HCT116 (cell line): ENCODE results near the gene SLC25A22. TPM values are rescaled to one million over a fixed set of nuclear protein-coding genes. Genes with fewer than 3 reads are reported as not detected.

Experiments used
- ATAC-seq: fragments of 200-7000 bp; cut with Tn5 transposase; 2 replicates; pipeline ENCODE4 v1.9.1; 2020; ENCODE audit warnings: mild to moderate bottlenecking, moderate library complexity
- BruUV-seq: library from RNA; stranded (reverse); fragments of 400-500 nt; replicated peaks from 2 replicates; lab custom pipeline; 2021; lab: Mats Ljungman, UMichigan
- CTCF ChIA-PET: fragments of 300-600 bp; sonication (Branson Sonifier 250); formaldehyde crosslinking; loops from one replicate; lab custom pipeline; 2021; ENCODE audit warnings: antibody characterized with exemption; lab: Charles Lee
- POLR2A ChIA-PET: fragments of 300-600, 350-600 bp; sonication (Branson Sonifier 250); formaldehyde crosslinking; loops from one replicate; lab custom pipeline; 2021; ENCODE audit warnings: antibody characterized with exemption; lab: Charles Lee
- RAD21 ChIA-PET, 2 experiments: fragments of 300-600 bp; sonication (Branson Sonifier 250); formaldehyde crosslinking; loops; one replicate each; lab custom pipeline; 2023; ENCODE audit warnings: low total read pairs in 2 of 2; ENCODE audit not compliant: uncharacterized antibody in 2 of 2, unreplicated experiment in 2 of 2, low non-redundant PET in 1 of 2; lab: Charles Lee
- DNase-seq: peaks from one replicate; pipeline ENCODE4 v3.0.0-alpha.2; 2010; ENCODE audit warnings: low read depth, low spot score
- H2AFZ ChIP-seq: fragments of 200-600 bp; shearing (Covaris generic), sonication (generic); 2 replicates; pipeline ENCODE4 v1.6.1; 2017; ENCODE audit warnings: low read depth, mixed run types, mixed read lengths, antibody characterized with exemption, low read length; ENCODE audit not compliant: poor library complexity, severe bottlenecking
- H3K27ac ChIP-seq: 2 replicates; pipeline ENCODE4 v1.5.1; 2012; ENCODE audit warnings: low read depth, low read length
- H3K27me3 ChIP-seq: fragments of 200-600 bp; sonication (generic); 2 replicates; pipeline ENCODE4 v1.6.1; 2016; ENCODE audit warnings: mixed run types, low read length, mixed read lengths; ENCODE audit not compliant: insufficient read depth
- H3K36me3 ChIP-seq, 2 experiments: fragments of 200-500 bp in 1 of 2; fragments of 200-600 bp in 1 of 2; sonication (Bioruptor generic) in 1 of 2; sonication (generic) in 1 of 2; 2 replicates each; pipeline versions ENCODE4 v1.5.1 to v1.6.1; 2014 to 2016; ENCODE audit warnings: low read length in 2 of 2, inconsistent platforms in 1 of 2, mixed read lengths in 1 of 2, mixed run types in 1 of 2; ENCODE audit not compliant: insufficient read depth in 2 of 2, control insufficient read depth in 1 of 2
- H3K4me1 ChIP-seq, 2 experiments: fragments of 200-600 bp in 1 of 2; sonication (generic) in 1 of 2; 2 replicates each; pipeline versions ENCODE4 v1.5.1 to v1.6.1; 2012 to 2017; ENCODE audit warnings: low read length in 2 of 2, inconsistent platforms in 1 of 2, mild to moderate bottlenecking in 1 of 2, mixed read lengths in 1 of 2, mixed run types in 1 of 2, moderate library complexity in 1 of 2; ENCODE audit not compliant: insufficient read depth in 2 of 2, control insufficient read depth in 1 of 2
- H3K4me2 ChIP-seq: fragments of 200-600 bp; sonication (generic); 2 replicates; pipeline ENCODE4 v1.6.1; 2017; ENCODE audit warnings: mixed run types, low read length, mixed read lengths
- H3K4me3 ChIP-seq, 2 experiments: fragments of 200-600 bp in 1 of 2; sonication (generic) in 1 of 2; replicated peaks in 1 of 2; 2 replicates each; pipeline ENCODE4 v1.5.1; 2011 to 2016; ENCODE audit warnings: low read length in 2 of 2, control low read depth in 1 of 2, low read depth in 1 of 2, mild to moderate bottlenecking in 1 of 2, mixed read lengths in 1 of 2, mixed run types in 1 of 2
- H3K79me2 ChIP-seq: fragments of 200-600 bp; sonication (generic); 2 replicates; pipeline ENCODE4 v1.6.1; 2017; ENCODE audit warnings: mild to moderate bottlenecking, mixed run types, low read length, moderate library complexity, mixed read lengths; ENCODE audit not compliant: insufficient read depth
- H3K9ac ChIP-seq: fragments of 200-600 bp; sonication (generic); 2 replicates; pipeline ENCODE4 v1.6.1; 2016; ENCODE audit warnings: low read length, mixed read lengths
- H3K9me2 ChIP-seq: fragments of 200-600 bp; sonication (generic), shearing (Covaris generic); 2 replicates; pipeline ENCODE4 v1.6.1; 2017; ENCODE audit warnings: mixed run types, mild to moderate bottlenecking, moderate library complexity; ENCODE audit not compliant: insufficient read depth
- H3K9me3 ChIP-seq, 2 experiments: fragments of 200-500 bp in 1 of 2; fragments of 200-600 bp in 1 of 2; sonication (Bioruptor generic) in 1 of 2; sonication (generic) in 1 of 2; 2 replicates each; pipeline ENCODE4 v1.6.1; 2014 to 2017; ENCODE audit warnings: low read length in 2 of 2, mixed read lengths in 2 of 2, inconsistent platforms in 1 of 2, low read depth in 1 of 2, mild to moderate bottlenecking in 1 of 2, mixed run types in 1 of 2, moderate library complexity in 1 of 2; ENCODE audit not compliant: control insufficient read depth in 1 of 2, insufficient read depth in 1 of 2
- H4K20me1 ChIP-seq: fragments of 200-600 bp; sonication (generic), shearing (Covaris generic); 2 replicates; pipeline ENCODE4 v1.6.1; 2017; ENCODE audit warnings: mixed run types, mild to moderate bottlenecking, moderate library complexity; ENCODE audit not compliant: insufficient read depth
- CEBPB ChIP-seq: IDR thresholded peaks from 2 replicates; pipeline ENCODE4 v1.6.1; 2012; ENCODE audit warnings: low read depth
- EGR1 ChIP-seq: IDR thresholded peaks from 2 replicates; pipeline ENCODE4 v1.6.1; 2012; ENCODE audit warnings: low read depth
- ELF1 ChIP-seq: IDR thresholded peaks from 2 replicates; pipeline ENCODE4 v1.6.1; 2012; ENCODE audit warnings: low read depth, borderline replicate concordance
- EZH2phosphoT487 ChIP-seq: fragments of 200-600 bp; IDR thresholded peaks from 2 replicates; pipeline ENCODE4 v1.6.1; 2018; ENCODE audit warnings: antibody characterized with exemption, borderline replicate concordance
- JUND ChIP-seq: IDR thresholded peaks from 2 replicates; pipeline ENCODE4 v1.6.1; 2012
- POLR2A ChIP-seq: IDR thresholded peaks from 2 replicates; pipeline ENCODE4 v1.7.0; 2011; ENCODE audit warnings: borderline replicate concordance; ENCODE audit not compliant: insufficient read depth, insufficient read length; ENCODE audit errors: extremely low read depth
- POLR2AphosphoS5 ChIP-seq: IDR thresholded peaks from 2 replicates; pipeline ENCODE4 v1.6.1; 2011; ENCODE audit warnings: mild to moderate bottlenecking, low read depth, low read length, moderate library complexity
- RAD21 ChIP-seq: IDR thresholded peaks from 2 replicates; pipeline ENCODE4 v1.6.1; 2012; ENCODE audit warnings: low read depth, mild to moderate bottlenecking
- SIN3A ChIP-seq: IDR thresholded peaks from 2 replicates; pipeline ENCODE4 v1.6.1; 2012; ENCODE audit warnings: low read depth
- SRF ChIP-seq: IDR thresholded peaks from 2 replicates; pipeline ENCODE4 v1.6.1; 2012; ENCODE audit warnings: low read depth
- TCF7L2 ChIP-seq: IDR thresholded peaks from 2 replicates; pipeline ENCODE4 v1.7.0; 2011; ENCODE audit warnings: borderline replicate concordance, inconsistent platforms; ENCODE audit not compliant: insufficient read depth, insufficient read length; ENCODE audit errors: extremely low read depth
- YY1 ChIP-seq: IDR thresholded peaks from 2 replicates; pipeline ENCODE4 v1.6.1; 2011; ENCODE audit warnings: low read length, low read depth, moderate library complexity, mild to moderate bottlenecking; ENCODE audit not compliant: insufficient replicate concordance; ENCODE audit errors: extremely low read depth
- ZFX ChIP-seq: fragments of 450-650 bp; IDR thresholded peaks from 2 replicates; pipeline ENCODE4 v1.6.1; 2017
- ZNF274 ChIP-seq: fragments of 200-500 bp; sonication (Bioruptor generic); IDR thresholded peaks from 2 replicates; pipeline ENCODE4 v1.6.1; 2014; ENCODE audit warnings: mild to moderate bottlenecking, low read depth, low read length, inconsistent platforms
- intact Hi-C: fragments of 100-400 bp; cut with micrococcal nuclease; formaldehyde crosslinking; loops from 2 replicates; pipeline ENCODE4 v1.10.0; 2022
- total RNA-seq: library from RNA; stranded (reverse); gene quantifications from one replicate; pipeline ENCODE4 v1.2.1, GENCODE V29; 2021; ENCODE audit not compliant: unreplicated experiment
- TF ChIP-seq, protein P1 (sequence below): IDR thresholded peaks from 2 replicates; pipeline ENCODE4 v1.6.1; 2012
- TF ChIP-seq, protein P2 (sequence below): IDR thresholded peaks from 2 replicates; pipeline ENCODE4 v1.6.1; 2012; ENCODE audit warnings: low read depth

SLC25A22 gene
- total RNA-seq, 1 experiment from 2014 or later, result 62.0 TPM

DNA sequence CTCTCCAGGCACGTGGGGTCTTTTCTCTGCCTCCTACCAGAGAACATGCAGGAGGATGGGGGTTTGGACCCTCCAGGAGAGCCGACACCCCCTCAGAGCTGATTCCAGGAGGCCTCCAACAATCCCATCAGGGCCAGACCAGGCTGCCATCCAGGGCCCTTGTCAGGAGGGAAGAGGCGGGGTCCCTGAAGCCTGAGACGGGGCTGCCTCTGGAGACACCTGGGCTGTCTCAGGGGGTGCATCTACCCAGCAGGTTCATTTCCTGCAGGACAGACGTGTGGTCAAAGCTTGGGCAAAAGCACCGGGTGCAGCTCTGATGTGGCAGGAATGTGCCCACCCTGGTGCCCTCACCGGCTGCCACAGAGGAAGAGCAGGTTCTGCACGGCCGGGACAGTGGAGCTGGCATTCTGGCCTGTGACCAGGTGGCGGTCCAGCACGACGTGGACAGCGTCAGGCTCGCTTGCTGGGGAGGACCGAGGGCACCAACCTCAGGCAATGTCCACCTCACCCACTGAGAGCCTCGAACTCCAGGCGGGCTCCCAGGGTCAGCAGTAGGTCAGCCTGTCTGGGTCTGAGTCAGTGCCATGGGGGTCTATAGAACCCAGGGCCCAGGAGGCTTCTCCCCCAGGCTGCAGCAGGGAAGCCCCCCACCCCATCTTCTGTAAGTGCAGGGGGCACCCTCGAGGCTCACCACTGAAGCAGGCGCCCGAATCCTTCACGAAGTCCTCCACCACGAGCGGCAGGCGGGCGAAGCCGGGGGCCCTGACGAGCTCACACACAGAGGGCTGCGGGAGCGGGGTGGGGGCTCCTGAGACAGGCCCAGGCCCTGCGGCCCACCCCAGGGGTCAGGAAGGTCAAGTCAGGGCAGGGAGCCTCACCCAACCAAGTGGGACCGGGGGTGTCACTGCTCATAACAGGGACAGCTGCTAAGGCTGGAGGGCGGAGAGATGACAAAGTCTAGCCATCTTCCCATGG, 27.2 kb downstream of the SLC25A22 start:
- H3K36me3 ChIP-seq, result peaks cover 24 to 57% of the 10 kb centered on the region in 2 experiments
- CTCF ChIA-PET, result no interaction called here
- H3K4me2 ChIP-seq, result no peak overlapping the region
- POLR2A ChIA-PET, result no interaction called here
- no peaks in the 10 kb centered on the region for H3K27me3 ChIP-seq
- H3K9me3 ChIP-seq, result no peaks in the 10 kb centered on the region
- no peak overlapping the region for H2AFZ ChIP-seq
- H3K79me2 ChIP-seq, result peaks cover 52% of the 10 kb centered on the region
- ATAC-seq (no peak), DNase-seq (no peak)
- H3K4me1 ChIP-seq, result peaks cover 8 to 19% of the 10 kb centered on the region in 2 experiments
- H3K27ac ChIP-seq, result peak overlapping the region; percentile 18; the same call in 1 of the 2 replicates
- no peak overlapping the region for H3K4me3 ChIP-seq
- BruUV-seq, result no TSS peak
- TF ChIP-seq ZFX, result no peak
- no peak for TF ChIP-seq POLR2A
- TF ChIP-seq EZH2phosphoT487, result no peak
- TF ChIP-seq EGR1, result no peak
- TF ChIP-seq SRF, result no peak
- no peak for TF ChIP-seq ZNF274
- H3K9ac ChIP-seq, result no peak overlapping the region
- no peaks in the 10 kb centered on the region for H3K9me2 ChIP-seq
- H4K20me1 ChIP-seq, result no peaks in the 10 kb centered on the region
- intact Hi-C loops, result no loop called here
- RAD21 ChIA-PET, result no interaction called here

DNA sequence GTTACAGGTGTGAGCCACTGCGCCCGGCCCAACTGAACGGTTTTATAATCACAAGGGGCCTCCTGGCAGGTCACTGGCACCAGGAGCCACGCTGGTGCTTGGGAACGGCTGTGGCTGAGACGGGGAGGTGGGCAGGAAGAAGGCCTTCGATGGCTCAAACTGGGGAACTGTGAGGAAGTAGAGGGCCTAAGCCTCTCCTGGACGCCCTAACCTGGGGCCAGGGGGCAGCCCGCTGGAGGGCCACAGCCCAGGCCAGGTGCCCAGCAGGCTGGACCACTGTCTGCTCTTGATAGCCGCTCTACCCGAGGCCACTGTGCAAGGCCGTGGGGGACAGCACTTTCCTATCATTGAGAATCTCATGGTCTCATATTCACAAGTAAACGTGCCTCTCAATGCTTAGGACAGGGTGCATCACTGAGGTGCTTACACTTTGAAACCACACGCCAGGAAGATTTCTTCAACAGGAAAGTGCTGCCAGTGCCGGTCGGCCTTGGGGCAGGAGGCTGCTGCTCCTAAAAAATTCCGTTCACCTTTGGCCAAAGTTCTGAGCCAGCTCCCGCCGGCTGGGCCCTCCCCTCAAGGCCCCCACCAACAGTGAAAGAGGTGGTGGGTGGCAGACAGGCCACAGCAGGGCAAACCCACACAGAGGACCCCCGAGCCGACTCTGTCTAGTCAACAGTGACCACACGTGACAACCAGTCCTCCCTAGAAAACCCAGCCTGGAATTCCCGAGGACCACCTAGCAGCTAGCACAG, 28.0 kb downstream of the SLC25A22 start:
- no peaks in the 10 kb centered on the region for H3K27me3 ChIP-seq
- H3K4me1 ChIP-seq, result peaks cover under 1 to 15% of the 10 kb centered on the region in 2 experiments
- no peaks in the 10 kb centered on the region; the same call in 1 of the 2 replicates for H4K20me1 ChIP-seq
- ATAC-seq (no peak), DNase-seq (no peak)
- RAD21 ChIA-PET, result no interaction called here
- no peaks in the 10 kb centered on the region for H3K9me3 ChIP-seq
- no peak overlapping the region for H3K27ac ChIP-seq
- POLR2A ChIA-PET, result no interaction called here
- H3K9me2 ChIP-seq, result no peaks in the 10 kb centered on the region
- no peak overlapping the region for H2AFZ ChIP-seq
- H3K79me2 ChIP-seq, result peaks cover 43% of the 10 kb centered on the region
- no peak overlapping the region for H3K9ac ChIP-seq
- peaks cover 24 to 61% of the 10 kb centered on the region in 2 experiments for H3K36me3 ChIP-seq
- intact Hi-C loops, result no loop called here
- CTCF ChIA-PET, result no interaction called here
- no peak overlapping the region for H3K4me2 ChIP-seq
- H3K4me3 ChIP-seq, result no peak overlapping the region
- BruUV-seq, result TSS peak; percentile 27
- TF ChIP-seq POLR2AphosphoS5 (no peak), YY1 (no peak), ELF1 (no peak), SIN3A (no peak), RAD21 (no peak), CEBPB (no peak), TCF7L2 (no peak), ZFX (no peak), JUND (no peak)
- TF ChIP-seq, protein P1, sequence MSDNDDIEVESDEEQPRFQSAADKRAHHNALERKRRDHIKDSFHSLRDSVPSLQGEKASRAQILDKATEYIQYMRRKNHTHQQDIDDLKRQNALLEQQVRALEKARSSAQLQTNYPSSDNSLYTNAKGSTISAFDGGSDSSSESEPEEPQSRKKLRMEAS, result no peak
- TF ChIP-seq, protein P2, sequence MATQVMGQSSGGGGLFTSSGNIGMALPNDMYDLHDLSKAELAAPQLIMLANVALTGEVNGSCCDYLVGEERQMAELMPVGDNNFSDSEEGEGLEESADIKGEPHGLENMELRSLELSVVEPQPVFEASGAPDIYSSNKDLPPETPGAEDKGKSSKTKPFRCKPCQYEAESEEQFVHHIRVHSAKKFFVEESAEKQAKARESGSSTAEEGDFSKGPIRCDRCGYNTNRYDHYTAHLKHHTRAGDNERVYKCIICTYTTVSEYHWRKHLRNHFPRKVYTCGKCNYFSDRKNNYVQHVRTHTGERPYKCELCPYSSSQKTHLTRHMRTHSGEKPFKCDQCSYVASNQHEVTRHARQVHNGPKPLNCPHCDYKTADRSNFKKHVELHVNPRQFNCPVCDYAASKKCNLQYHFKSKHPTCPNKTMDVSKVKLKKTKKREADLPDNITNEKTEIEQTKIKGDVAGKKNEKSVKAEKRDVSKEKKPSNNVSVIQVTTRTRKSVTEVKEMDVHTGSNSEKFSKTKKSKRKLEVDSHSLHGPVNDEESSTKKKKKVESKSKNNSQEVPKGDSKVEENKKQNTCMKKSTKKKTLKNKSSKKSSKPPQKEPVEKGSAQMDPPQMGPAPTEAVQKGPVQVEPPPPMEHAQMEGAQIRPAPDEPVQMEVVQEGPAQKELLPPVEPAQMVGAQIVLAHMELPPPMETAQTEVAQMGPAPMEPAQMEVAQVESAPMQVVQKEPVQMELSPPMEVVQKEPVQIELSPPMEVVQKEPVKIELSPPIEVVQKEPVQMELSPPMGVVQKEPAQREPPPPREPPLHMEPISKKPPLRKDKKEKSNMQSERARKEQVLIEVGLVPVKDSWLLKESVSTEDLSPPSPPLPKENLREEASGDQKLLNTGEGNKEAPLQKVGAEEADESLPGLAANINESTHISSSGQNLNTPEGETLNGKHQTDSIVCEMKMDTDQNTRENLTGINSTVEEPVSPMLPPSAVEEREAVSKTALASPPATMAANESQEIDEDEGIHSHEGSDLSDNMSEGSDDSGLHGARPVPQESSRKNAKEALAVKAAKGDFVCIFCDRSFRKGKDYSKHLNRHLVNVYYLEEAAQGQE, result no peak
